Left lung (tissue), 10 donors: Measurements from ENCODE around the gene WDR73. TPM values are rescaled to one million over a fixed set of nuclear protein-coding genes. Genes with fewer than 3 reads are reported as not detected.
A peak's percentile ranks its signal among the peaks of the same experiment; 100 is the strongest.

Experiments used
- ATAC-seq: fragments of 200-7000 bp; cut with Tn5 transposase; one replicate; pipeline ENCODE4 v1.9.1; 2020; ENCODE audit warnings: moderate library complexity
- DNase-seq, 4 donors: peaks; one replicate each; pipeline ENCODE4 v3.0.0-alpha.2; 2013 to 2020
- H3K27ac ChIP-seq, 2 donors: fragments of 200-600 bp; sonication (generic) in 1 of 2; one replicate each; pipeline versions ENCODE4 v1.5.0 to v1.8.0; 2020 to 2021
- H3K27me3 ChIP-seq, 2 donors: fragments of 200-600 bp; sonication (generic) in 1 of 2; one replicate each; pipeline versions ENCODE4 v1.5.0 to v1.8.0; 2020 to 2021
- H3K36me3 ChIP-seq, 2 donors: fragments of 200-600 bp; sonication (generic) in 1 of 2; one replicate each; pipeline versions ENCODE4 v1.5.0 to v1.8.0; 2020 to 2021
- H3K4me1 ChIP-seq, 2 donors: fragments of 200-600 bp; one replicate each; pipeline ENCODE4 v1.8.0; 2021
- H3K4me3 ChIP-seq, 2 donors: fragments of 200-600 bp; sonication (generic) in 1 of 2; one replicate each; pipeline versions ENCODE4 v1.5.0 to v1.8.0; 2020 to 2021; ENCODE audit warnings: mild to moderate bottlenecking in 1 of 2
- H3K9me3 ChIP-seq, 2 donors: fragments of 200-600 bp; sonication (generic) in 1 of 2; one replicate each; pipeline versions ENCODE4 v1.5.0 to v1.8.0; 2020 to 2021
- CTCF ChIP-seq, 2 donors: fragments of 200-600 bp; sonication (generic) in 1 of 2; IDR thresholded peaks; one replicate each; pipeline versions ENCODE4 v1.5.0 to v1.8.0; 2021; ENCODE audit warnings: antibody characterized with exemption in 2 of 2
- intact Hi-C, 2 donors: fragments of 100-400 bp; cut with DNase I; formaldehyde crosslinking; loops; one replicate each; pipeline versions ENCODE4 v1.11.2 to v1.14.2; 2022
- polyA plus RNA-seq, 6 donors: library from polyadenylated mRNA; unstranded; fragments of 120-200 nt; gene quantifications; one replicate each; pipeline ENCODE4 v1.2.1, GENCODE V29; 2013; ENCODE audit not compliant: insufficient read length in 6 of 6
- total RNA-seq, 2 donors: library from RNA; stranded (reverse); fragmentation: NEBNext Ultra II Directional; extraction: Animal tissue kit (Norgen Biotek cat#: 25700); gene quantifications; one replicate each; pipeline ENCODE4 v1.2.1, GENCODE V29; 2021
- donor health status: DM: no; HTN: yes; CAD: no.
- donor health status: DM: no; HTN: no; CAD: no.

Gene WDR73
- total and polyA plus RNA-seq, 8 donors = 25.5 to 48.2 (median 40.2) TPM

- ATAC-seq (peak; percentile 85), DNase-seq (peak in 1 of 4 donors; percentile 50)
- intact Hi-C loops = no loop called here
- peaks cover 0 to 23% of the 10 kb centered on the region in 2 donors for H3K4me1 ChIP-seq
- no peak overlapping the region for H3K4me3 ChIP-seq
- no peaks in the 10 kb centered on the region for H3K9me3 ChIP-seq
- H3K27ac ChIP-seq = no peak overlapping the region
- peaks cover 0 to 84% of the 10 kb centered on the region in 2 donors for H3K36me3 ChIP-seq
- no peak for TF ChIP-seq CTCF (IDR thresholded peaks at IDR 0.05)
- H3K27me3 ChIP-seq = no peaks in the 10 kb centered on the region
Measured at GRCh38 chr15:84685304-84685703, 31.2 kb upstream of the WDR73 start.

DNA sequence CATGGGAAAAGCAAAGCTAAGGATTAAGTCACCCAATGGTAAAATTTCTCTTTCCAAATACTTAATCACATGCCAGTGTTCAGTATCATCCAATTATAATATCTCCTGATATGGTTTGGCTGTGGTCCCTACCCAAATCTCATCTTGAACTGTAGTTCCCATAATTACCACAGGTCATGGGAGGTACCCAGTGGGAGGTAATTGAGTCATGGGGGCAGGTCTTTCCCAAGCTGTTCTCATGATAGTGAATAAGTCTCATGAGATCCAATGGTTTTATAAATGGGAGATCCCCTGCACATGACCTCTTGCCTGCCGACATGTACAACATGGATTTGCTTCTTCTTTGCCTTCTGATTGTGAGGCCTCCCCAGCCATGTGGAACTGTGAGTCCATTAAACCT lies 30.0 kb upstream of the WDR73 start:
- H3K27ac ChIP-seq = no peak overlapping the region
- TF ChIP-seq CTCF (IDR thresholded peaks at IDR 0.05) = no peak
- intact Hi-C loops = no loop called here
- ATAC-seq = peak; percentile 16
- peaks cover 0 to 84% of the 10 kb centered on the region in 2 donors for H3K36me3 ChIP-seq
- peaks cover 0 to 23% of the 10 kb centered on the region in 2 donors for H3K4me1 ChIP-seq
- no peaks in the 10 kb centered on the region for H3K9me3 ChIP-seq
- H3K4me3 ChIP-seq = no peak overlapping the region
- no peak for DNase-seq
- H3K27me3 ChIP-seq = no peaks in the 10 kb centered on the region

DNA sequence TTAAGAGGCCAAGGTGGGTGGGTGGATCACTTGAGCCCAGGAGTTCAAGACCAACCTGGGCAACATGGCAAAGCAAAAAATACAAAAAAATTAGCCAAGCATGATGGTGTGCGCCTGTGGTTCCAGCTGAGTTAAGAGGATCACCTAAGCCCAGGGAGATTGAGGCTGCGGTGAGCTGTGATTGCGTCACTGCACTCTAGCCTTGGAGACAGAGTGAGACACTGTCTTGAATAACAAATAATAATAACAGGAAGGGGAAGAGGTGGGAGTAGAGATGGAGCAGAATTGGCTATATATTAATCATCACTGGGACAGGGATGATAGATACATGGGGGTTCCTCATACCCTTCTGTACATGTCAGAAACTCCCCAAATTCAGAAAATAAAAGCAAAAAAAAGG lies 27.7 kb upstream of the WDR73 start:
- Histone ChIP-seq H3K9me3 (no peaks in the 10 kb centered on the region), H3K4me3 (no peak overlapping the region), H3K27ac (no peak overlapping the region), H3K27me3 (no peaks in the 10 kb centered on the region), H3K36me3 (peaks cover 0 to 85% of the 10 kb centered on the region in 2 donors), H3K4me1 (peaks cover 0 to 23% of the 10 kb centered on the region in 2 donors)
- intact Hi-C loops = no loop called here
- DNase-seq (no peak), ATAC-seq (peak; percentile 40)
- no peak for TF ChIP-seq CTCF (IDR thresholded peaks at IDR 0.05)

DNA sequence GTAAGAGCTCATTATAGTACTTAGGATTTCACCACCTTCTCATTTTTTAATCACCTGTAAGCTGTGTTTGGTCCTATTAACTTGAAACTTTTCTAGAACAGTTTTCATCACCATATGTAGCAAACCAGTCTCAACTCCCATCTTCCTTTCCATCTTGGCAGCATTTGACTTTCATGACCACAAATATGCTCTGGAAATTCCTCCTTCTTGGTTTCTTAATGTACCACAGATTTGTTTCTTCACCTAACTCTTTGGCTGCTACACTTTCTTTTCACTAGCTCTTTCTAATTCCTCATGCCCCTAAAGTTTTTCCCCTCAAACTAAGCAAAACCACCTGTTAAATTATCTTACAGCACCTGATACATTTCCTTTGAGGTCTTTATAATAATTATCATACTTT lies 17.1 kb upstream of the WDR73 start:
- DNase-seq = no peak
- Histone ChIP-seq H3K9me3 (no peaks in the 10 kb centered on the region), H3K27ac (no peak overlapping the region), H3K4me3 (no peak overlapping the region), H3K36me3 (peaks cover 0 to 81% of the 10 kb centered on the region in 2 donors), H3K4me1 (no peaks in the 10 kb centered on the region), H3K27me3 (no peaks in the 10 kb centered on the region)
- intact Hi-C loops = no loop called here
- TF ChIP-seq CTCF (IDR thresholded peaks at IDR 0.05) = no peak
- ATAC-seq = peak; percentile 67

GRCh38 chr15:84669726-84670125 lies 15.6 kb upstream of the WDR73 start:
- intact Hi-C loops = no loop called here

More at GRCh38 chr15:84669726-84670125, 15.6 kb upstream of the WDR73 start:
- Histone ChIP-seq H3K9me3 (no peaks in the 10 kb centered on the region), H3K27ac (no peak overlapping the region), H3K4me3 (no peak overlapping the region), H3K4me1 (no peaks in the 10 kb centered on the region), H3K36me3 (peaks cover 0 to 83% of the 10 kb centered on the region in 2 donors), H3K27me3 (no peaks in the 10 kb centered on the region)
- ATAC-seq (no peak), DNase-seq (no peak)
- no peak for TF ChIP-seq CTCF (IDR thresholded peaks at IDR 0.05)
